GM12864 (cell line): Measurements from ENCODE around the gene TMEM184A.

Experiments
- DNase-seq: peaks from one replicate; pipeline ENCODE4 v3.0.0-alpha.2; 2011; ENCODE audit warnings: low read depth
- H3K4me3 ChIP-seq: 2 replicates; pipeline ENCODE4 v1.5.1; 2011; ENCODE audit warnings: mild to moderate bottlenecking, low read depth, low read length, control low read depth
- TF ChIP-seq, protein P1 (sequence below): IDR thresholded peaks from 2 replicates; pipeline ENCODE4 v1.5.1; 2011; ENCODE audit warnings: low read depth, mild to moderate bottlenecking, moderate library complexity, low read length, control low read depth, inconsistent platforms; ENCODE audit errors: missing control alignments

TMEM184A gene

DNA sequence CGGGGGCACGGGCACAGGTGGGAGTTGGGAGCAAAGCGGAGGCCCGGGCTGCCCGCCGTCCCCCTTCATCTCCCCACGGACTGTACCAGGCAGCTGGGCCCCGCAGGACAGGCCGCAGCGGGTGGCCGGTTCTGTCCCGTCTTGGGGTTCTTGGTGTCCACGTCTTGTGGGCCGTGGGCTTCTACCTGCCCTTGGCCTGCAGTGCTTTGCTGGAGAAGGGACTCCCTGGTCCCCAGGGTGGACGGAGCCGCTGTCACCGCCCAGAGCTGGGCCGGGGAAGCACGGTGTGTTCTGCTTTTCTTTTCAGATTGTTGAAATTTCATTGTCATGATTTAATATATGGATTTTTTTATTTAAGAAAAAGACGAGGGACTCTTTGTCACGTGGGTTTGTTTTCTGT lies 13.7 kb downstream of the TMEM184A start:
- TF ChIP-seq, protein P1, sequence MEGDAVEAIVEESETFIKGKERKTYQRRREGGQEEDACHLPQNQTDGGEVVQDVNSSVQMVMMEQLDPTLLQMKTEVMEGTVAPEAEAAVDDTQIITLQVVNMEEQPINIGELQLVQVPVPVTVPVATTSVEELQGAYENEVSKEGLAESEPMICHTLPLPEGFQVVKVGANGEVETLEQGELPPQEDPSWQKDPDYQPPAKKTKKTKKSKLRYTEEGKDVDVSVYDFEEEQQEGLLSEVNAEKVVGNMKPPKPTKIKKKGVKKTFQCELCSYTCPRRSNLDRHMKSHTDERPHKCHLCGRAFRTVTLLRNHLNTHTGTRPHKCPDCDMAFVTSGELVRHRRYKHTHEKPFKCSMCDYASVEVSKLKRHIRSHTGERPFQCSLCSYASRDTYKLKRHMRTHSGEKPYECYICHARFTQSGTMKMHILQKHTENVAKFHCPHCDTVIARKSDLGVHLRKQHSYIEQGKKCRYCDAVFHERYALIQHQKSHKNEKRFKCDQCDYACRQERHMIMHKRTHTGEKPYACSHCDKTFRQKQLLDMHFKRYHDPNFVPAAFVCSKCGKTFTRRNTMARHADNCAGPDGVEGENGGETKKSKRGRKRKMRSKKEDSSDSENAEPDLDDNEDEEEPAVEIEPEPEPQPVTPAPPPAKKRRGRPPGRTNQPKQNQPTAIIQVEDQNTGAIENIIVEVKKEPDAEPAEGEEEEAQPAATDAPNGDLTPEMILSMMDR, result no peak
- H3K4me3 ChIP-seq, result no peak overlapping the region
- DNase-seq, result no peak

DNA sequence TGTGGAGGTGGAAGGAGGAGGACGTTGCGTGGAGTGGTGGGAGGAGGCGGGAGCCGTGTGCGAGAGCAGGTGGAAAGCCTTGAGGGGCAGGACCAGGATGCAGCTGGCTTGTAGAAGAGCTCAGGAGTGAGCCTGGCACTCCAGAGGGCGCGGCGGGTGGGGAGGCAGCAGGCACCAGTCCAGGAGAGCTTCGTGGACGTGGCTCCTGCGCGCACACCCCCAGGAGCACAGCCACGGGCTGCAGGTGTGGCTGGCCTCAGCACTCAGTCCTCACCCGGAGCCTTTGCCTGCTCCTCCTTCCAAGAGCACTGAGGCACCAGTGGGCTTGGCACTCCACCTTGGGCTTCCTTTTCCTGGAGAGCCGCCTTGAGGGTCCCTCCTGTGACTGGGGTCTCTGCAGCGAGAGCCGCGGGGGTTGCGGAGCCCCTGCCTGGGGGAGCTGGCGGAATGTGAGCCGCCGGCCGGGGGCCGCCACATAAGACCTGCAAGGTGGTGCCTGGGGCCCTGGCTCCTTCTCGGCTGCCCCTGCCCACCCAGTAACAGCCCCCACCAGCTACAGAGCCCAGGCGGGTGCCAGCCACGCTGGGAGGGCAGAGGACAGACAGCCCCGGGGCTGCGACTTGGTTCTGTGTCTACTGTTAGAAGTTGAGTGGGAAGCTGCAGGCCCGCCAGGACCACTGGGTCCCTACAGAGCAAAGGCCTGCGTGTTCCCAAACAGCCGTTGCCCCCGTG lies 14.4 kb downstream of the TMEM184A start:
- TF ChIP-seq, protein P1, result no peak
- no peak for DNase-seq
- no peak overlapping the region for H3K4me3 ChIP-seq

GRCh38 chr7:1540776-1541271 lies 15.2 kb downstream of the TMEM184A start:
- TF ChIP-seq, protein P1, result no peak
- no peak for DNase-seq
- H3K4me3 ChIP-seq, result no peak overlapping the region

- TF ChIP-seq, protein P1, result no peak
- DNase-seq, result no peak
- H3K4me3 ChIP-seq, result no peak overlapping the region
These were observed 15.9 kb downstream of the TMEM184A start for GRCh38 chr7:1539882-1540775.

- H3K4me3 ChIP-seq, result no peak overlapping the region
- DNase-seq, result no peak
- TF ChIP-seq, protein P1, result no peak
These were observed 16.7 kb downstream of the TMEM184A start for GRCh38 chr7:1539181-1539881.

DNA sequence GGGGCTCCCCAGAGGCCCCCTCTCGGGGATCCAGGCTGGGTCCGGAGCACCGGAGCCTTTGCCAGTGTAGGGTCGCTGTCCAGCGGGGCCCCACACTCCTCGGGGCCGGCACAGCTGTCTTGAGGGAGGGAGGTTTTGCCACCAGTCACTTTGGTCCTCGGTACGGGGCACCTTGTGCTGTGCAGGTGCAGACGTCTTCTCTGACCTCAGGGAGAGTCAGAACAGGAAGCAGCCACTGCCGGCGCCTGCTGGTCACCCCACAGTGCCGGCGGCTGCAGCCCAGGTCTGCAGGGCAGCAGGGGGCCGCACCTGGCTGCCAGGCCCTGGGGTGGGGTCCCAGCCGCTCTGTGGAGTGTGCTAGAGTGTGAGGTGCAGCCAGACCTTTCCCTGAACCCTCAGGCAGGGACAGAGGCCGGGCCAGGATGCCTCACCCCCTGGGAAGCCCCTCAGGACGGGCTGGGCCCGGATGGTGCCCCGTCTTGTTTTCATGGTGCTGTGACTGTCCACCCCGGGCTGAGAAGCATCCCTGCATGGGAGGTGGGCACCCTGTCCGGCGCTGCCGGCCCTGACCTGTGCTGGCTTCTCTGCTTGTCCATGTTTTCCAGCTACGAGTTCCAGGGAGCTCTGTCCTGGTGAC lies 17.3 kb downstream of the TMEM184A start:
- no peak overlapping the region for H3K4me3 ChIP-seq
- DNase-seq, result no peak

More for the DNA sequence above, 17.3 kb downstream of the TMEM184A start:
- TF ChIP-seq, protein P1, result no peak
